ENCODE measurements around the gene SLC24A3. TPM values are rescaled to one million over a fixed set of nuclear protein-coding genes. Genes with fewer than 3 reads are reported as not detected.

The SLC24A3 gene
- total and polyA plus RNA-seq, 2 experiments from 2014 or later = 0.81 to 2.5 TPM

DNA sequence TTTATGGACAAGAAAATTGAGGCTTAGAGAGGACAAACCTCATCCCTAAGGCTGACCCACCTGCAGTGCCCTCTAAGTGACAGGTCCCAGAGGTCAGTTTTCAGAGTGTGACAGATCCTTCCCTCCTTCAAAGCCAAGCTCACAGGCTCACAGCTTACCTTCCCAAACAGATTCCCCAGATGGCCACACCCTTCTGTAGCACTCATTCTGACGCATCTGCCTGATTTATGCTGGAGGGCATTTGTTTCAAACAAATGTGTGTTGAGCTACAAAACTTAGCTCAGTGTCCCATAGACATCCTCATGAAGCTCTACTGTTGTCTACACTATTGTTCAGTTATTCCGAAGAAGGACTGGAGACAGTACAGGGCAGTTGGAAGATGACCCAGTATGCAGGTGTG, 485.0 kb downstream of the SLC24A3 start:
- peaks cover 14% of the 10 kb centered on the region; the same call in 1 of the 2 replicates for H3K9me2 ChIP-seq (ENCODE audit: insufficient read depth)
- no peaks in the 10 kb centered on the region for H3K27me3 ChIP-seq (ENCODE audit: insufficient read depth)
- TF ChIP-seq EZH2 (IDR thresholded peaks at IDR 0.05; ENCODE audit: low read depth, unreplicated experiment) = no peak
- no peak for TF ChIP-seq CREB1 (CRISPR knock-in tag; IDR thresholded peaks at IDR 0.05; ENCODE audit: low read depth)
- no peak for TF ChIP-seq ZNF331 (CRISPR knock-in tag; IDR thresholded peaks at IDR 0.05; ENCODE audit: low read depth)
- TF ChIP-seq POLR2AphosphoS5 (IDR thresholded peaks at IDR 0.05; ENCODE audit: low read depth) = no peak
- TF ChIP-seq STAT1 (IDR thresholded peaks at IDR 0.05; ENCODE audit: unreplicated experiment) = no peak
- Mint-ChIP-seq H3K4me3 (no peak overlapping the region), H3K36me3 (ENCODE audit: low read depth) (peaks cover 12% of the 10 kb centered on the region; the same call in 2 of the 3 replicates), H3K27me3 (ENCODE audit: insufficient read depth, low read depth, poor library complexity) (no peaks in the 10 kb centered on the region), H3K9me3 (peaks cover 10% of the 10 kb centered on the region; the same call in 2 of the 3 replicates), H3K27ac (no peak overlapping the region), H3K4me1 (peaks cover 6% of the 10 kb centered on the region; the same call in 2 of the 3 replicates)
- H3K4me3 ChIP-seq = no peak overlapping the region
- H3K27ac ChIP-seq (ENCODE audit: low read depth) = no peak overlapping the region
- no peaks in the 10 kb centered on the region for H4K20me1 ChIP-seq (replicated peaks; ENCODE audit: insufficient read depth)
- H3K36me3 ChIP-seq (ENCODE audit: insufficient read depth) = no peaks in the 10 kb centered on the region
- H2AFZ ChIP-seq = no peak overlapping the region
- no peaks in the 10 kb centered on the region for H3K79me2 ChIP-seq (replicated peaks; ENCODE audit: insufficient read depth)
- DNase-seq (ENCODE audit: low spot score) = no peak
- no peak overlapping the region for H3K4me2 ChIP-seq
- ATAC-seq = no peak
- H3F3A ChIP-seq (replicated peaks; ENCODE audit: low read depth) = no peaks in the 10 kb centered on the region
- no peaks in the 10 kb centered on the region for H3K4me1 ChIP-seq (ENCODE audit: insufficient read depth)

DNA sequence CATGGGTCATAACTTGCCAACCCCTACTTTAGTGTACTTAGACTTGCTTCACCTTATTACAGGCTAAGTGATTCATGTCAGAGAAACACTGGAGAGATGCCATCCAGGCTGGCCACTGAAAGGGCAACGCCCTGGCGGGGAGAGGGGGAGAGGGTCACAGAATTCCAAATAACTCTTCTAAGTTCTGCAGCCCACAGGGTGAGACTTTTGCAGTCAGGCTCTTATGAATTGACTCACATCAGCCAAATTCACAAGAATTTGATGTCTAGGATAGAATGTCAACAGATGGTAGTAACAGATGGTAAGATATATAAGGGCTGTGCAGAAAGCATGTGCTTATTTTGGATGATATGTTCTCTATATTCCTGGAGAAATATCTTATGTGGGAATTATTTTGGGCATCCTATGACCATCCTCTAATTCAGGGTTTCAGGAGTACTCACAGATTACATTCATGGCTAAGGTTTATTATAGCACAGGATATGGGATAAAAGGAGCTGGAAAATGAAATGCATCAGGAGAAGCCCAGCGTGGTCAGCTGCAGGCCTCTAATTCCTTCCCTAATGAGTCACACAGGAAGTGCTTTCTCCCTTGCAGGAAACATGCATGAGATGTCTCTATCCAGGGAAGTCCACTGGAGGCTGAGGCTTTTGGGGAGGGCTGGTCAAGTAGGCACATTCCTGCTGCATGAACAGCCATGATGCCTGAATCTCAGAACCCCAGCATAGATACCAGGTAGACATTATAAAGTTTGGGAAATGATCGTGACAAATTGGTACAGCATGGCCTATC, 486.9 kb downstream of the SLC24A3 start:
- H3K27me3 Mint-ChIP-seq (ENCODE audit: insufficient read depth, low read depth, poor library complexity) = no peaks in the 10 kb centered on the region
- H3K9me3 Mint-ChIP-seq = peaks cover 19% of the 10 kb centered on the region
- ATAC-seq (no peak), DNase-seq (ENCODE audit: low spot score) (no peak)
- H3K4me3 ChIP-seq = no peak overlapping the region
- H3K9me2 ChIP-seq (ENCODE audit: insufficient read depth) = peaks cover 16% of the 10 kb centered on the region; the same call in 1 of the 2 replicates
- H3K36me3 Mint-ChIP-seq (ENCODE audit: low read depth) = peaks cover 20% of the 10 kb centered on the region; the same call in 2 of the 3 replicates
- no peaks in the 10 kb centered on the region for H3K36me3 ChIP-seq (ENCODE audit: insufficient read depth)
- H3K27ac ChIP-seq (ENCODE audit: low read depth) = no peak overlapping the region
- no peaks in the 10 kb centered on the region for H3K4me1 Mint-ChIP-seq
- H3K4me1 ChIP-seq (ENCODE audit: insufficient read depth) = no peaks in the 10 kb centered on the region
- H3K27ac Mint-ChIP-seq = no peak overlapping the region
- H3K27me3 ChIP-seq (ENCODE audit: insufficient read depth) = no peaks in the 10 kb centered on the region
- H3K79me2 ChIP-seq (replicated peaks; ENCODE audit: insufficient read depth) = no peaks in the 10 kb centered on the region
- H3K4me3 Mint-ChIP-seq = no peak overlapping the region
- TF ChIP-seq NANOG (IDR thresholded peaks at IDR 0.05; ENCODE audit: borderline replicate concordance) (no peak), CREB1 (CRISPR knock-in tag; IDR thresholded peaks at IDR 0.05; ENCODE audit: low read depth) (no peak)
- H3K4me2 ChIP-seq = no peak overlapping the region
- no peak overlapping the region for H2AFZ ChIP-seq
- H3F3A ChIP-seq (replicated peaks; ENCODE audit: low read depth) = no peaks in the 10 kb centered on the region
- no peaks in the 10 kb centered on the region for H4K20me1 ChIP-seq (replicated peaks; ENCODE audit: insufficient read depth)

DNA sequence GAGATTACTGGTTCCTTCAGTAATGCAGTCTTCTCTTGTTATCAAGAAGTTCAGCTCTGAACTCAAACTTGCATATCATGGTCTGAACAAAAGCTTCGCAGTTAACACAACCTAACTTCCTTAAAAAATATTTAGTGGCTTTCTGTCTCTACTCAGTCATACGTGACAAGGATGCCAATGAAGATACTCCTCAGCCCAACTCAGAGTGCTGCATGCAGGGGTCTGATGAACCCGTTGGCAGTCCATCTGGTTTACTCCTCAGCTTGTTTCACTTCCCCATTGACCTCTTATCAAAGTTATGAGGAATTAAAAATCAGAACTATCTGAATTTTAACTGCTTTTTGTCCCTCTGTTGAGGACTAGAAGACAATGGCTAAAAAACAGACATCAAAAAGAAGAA, 489.0 kb downstream of the SLC24A3 start:
- H3K27ac Mint-ChIP-seq = no peak overlapping the region
- H3K9me2 ChIP-seq (ENCODE audit: insufficient read depth) = peaks cover 16% of the 10 kb centered on the region; the same call in 1 of the 2 replicates

More for the DNA sequence above, 489.0 kb downstream of the SLC24A3 start:
- H3K4me1 ChIP-seq (ENCODE audit: insufficient read depth) = no peaks in the 10 kb centered on the region
- no peaks in the 10 kb centered on the region for H3K27me3 ChIP-seq (ENCODE audit: insufficient read depth)
- H2AFZ ChIP-seq = no peak overlapping the region
- Mint-ChIP-seq H3K36me3 (ENCODE audit: low read depth) (peaks cover 20% of the 10 kb centered on the region; the same call in 2 of the 3 replicates), H3K27me3 (ENCODE audit: insufficient read depth, low read depth, poor library complexity) (no peaks in the 10 kb centered on the region), H3K4me3 (no peak overlapping the region), H3K9me3 (peaks cover 19% of the 10 kb centered on the region), H3K4me1 (no peaks in the 10 kb centered on the region)
- H3K36me3 ChIP-seq (ENCODE audit: insufficient read depth) = no peaks in the 10 kb centered on the region
- no peak for ATAC-seq
- TF ChIP-seq STAT1 (IDR thresholded peaks at IDR 0.05; ENCODE audit: unreplicated experiment) = no peak
- no peak for TF ChIP-seq EZH2phosphoT487 (IDR thresholded peaks at IDR 0.05; ENCODE audit: unreplicated experiment)
- no peak for TF ChIP-seq ZNF114 (CRISPR knock-in tag; IDR thresholded peaks at IDR 0.05)
- TF ChIP-seq, protein P1, sequence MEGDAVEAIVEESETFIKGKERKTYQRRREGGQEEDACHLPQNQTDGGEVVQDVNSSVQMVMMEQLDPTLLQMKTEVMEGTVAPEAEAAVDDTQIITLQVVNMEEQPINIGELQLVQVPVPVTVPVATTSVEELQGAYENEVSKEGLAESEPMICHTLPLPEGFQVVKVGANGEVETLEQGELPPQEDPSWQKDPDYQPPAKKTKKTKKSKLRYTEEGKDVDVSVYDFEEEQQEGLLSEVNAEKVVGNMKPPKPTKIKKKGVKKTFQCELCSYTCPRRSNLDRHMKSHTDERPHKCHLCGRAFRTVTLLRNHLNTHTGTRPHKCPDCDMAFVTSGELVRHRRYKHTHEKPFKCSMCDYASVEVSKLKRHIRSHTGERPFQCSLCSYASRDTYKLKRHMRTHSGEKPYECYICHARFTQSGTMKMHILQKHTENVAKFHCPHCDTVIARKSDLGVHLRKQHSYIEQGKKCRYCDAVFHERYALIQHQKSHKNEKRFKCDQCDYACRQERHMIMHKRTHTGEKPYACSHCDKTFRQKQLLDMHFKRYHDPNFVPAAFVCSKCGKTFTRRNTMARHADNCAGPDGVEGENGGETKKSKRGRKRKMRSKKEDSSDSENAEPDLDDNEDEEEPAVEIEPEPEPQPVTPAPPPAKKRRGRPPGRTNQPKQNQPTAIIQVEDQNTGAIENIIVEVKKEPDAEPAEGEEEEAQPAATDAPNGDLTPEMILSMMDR (conservative IDR thresholded peaks at IDR 0.05; ENCODE audit: low read depth in 2 of 2) = no peak
- no peak for TF ChIP-seq NANOG (IDR thresholded peaks at IDR 0.05; ENCODE audit: borderline replicate concordance)
- TF ChIP-seq, protein P2, sequence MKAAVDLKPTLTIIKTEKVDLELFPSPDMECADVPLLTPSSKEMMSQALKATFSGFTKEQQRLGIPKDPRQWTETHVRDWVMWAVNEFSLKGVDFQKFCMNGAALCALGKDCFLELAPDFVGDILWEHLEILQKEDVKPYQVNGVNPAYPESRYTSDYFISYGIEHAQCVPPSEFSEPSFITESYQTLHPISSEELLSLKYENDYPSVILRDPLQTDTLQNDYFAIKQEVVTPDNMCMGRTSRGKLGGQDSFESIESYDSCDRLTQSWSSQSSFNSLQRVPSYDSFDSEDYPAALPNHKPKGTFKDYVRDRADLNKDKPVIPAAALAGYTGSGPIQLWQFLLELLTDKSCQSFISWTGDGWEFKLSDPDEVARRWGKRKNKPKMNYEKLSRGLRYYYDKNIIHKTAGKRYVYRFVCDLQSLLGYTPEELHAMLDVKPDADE (IDR thresholded peaks at IDR 0.05) = no peak
- TF ChIP-seq EZH2 (IDR thresholded peaks at IDR 0.05; ENCODE audit: low read depth, unreplicated experiment) = no peak
- no peak overlapping the region for H3K4me2 ChIP-seq
- DNase-seq (ENCODE audit: low spot score) = no peak
- no peaks in the 10 kb centered on the region for H3K79me2 ChIP-seq (replicated peaks; ENCODE audit: insufficient read depth)
- no peak overlapping the region for H3K27ac ChIP-seq (ENCODE audit: low read depth)
- no peaks in the 10 kb centered on the region for H3F3A ChIP-seq (replicated peaks; ENCODE audit: low read depth)
- H4K20me1 ChIP-seq (replicated peaks; ENCODE audit: insufficient read depth) = no peaks in the 10 kb centered on the region
- no peak overlapping the region for H3K4me3 ChIP-seq
